GM12892 (cell line): ENCODE measurements around the gene EFCAB14.

Source experiments
- POLR2A ChIP-seq: IDR thresholded peaks from 2 replicates; pipeline ENCODE4 v1.6.1; 2011; ENCODE audit warnings: low read depth, low read length, control low read depth
- POLR2AphosphoS5 ChIP-seq: IDR thresholded peaks from 2 replicates; pipeline ENCODE4 v1.6.1; 2011; ENCODE audit warnings: low read depth, low read length, control low read depth
- TAF1 ChIP-seq: IDR thresholded peaks from 2 replicates; pipeline ENCODE4 v1.6.1; 2011; ENCODE audit warnings: low read depth, mild to moderate bottlenecking, control low read depth, low read length, borderline replicate concordance

GRCh38 chr1:46665983-46666382 is 52.9 kb downstream of the EFCAB14 start:
- TF ChIP-seq POLR2AphosphoS5 (no peak), POLR2A (no peak), TAF1 (no peak)
